Mesothelial cell of epicardium (in vitro differentiated cells): ENCODE data around the gene PISD. TPM values are rescaled to one million over a fixed set of nuclear protein-coding genes. Genes with fewer than 3 reads are reported as not detected.

ENCODE experiments used
- DNase-seq, 2 experiments: peaks; one replicate each; pipeline ENCODE4 v3.0.0; 2021; ENCODE audit warnings: low spot score in 2 of 2; ENCODE audit not compliant: unreplicated experiment in 2 of 2
- H3K27ac Mint-ChIP-seq: 2 replicates; pipeline ENCODE4 v1.8.0; 2021; ENCODE audit warnings: mixed read lengths
- H3K27me3 Mint-ChIP-seq: 2 replicates; pipeline ENCODE4 v1.8.0; 2021; ENCODE audit warnings: low read depth, mixed read lengths
- H3K36me3 Mint-ChIP-seq: 2 replicates; pipeline ENCODE4 v1.8.0; 2021; ENCODE audit warnings: mixed read lengths
- H3K4me1 Mint-ChIP-seq: 2 replicates; pipeline ENCODE4 v1.8.0; 2021; ENCODE audit warnings: mixed read lengths
- H3K4me3 Mint-ChIP-seq: 2 replicates; pipeline ENCODE4 v1.8.0; 2021; ENCODE audit warnings: mild to moderate bottlenecking, moderate library complexity, mixed read lengths
- H3K9me3 Mint-ChIP-seq: 2 replicates; pipeline ENCODE4 v1.8.0; 2021; ENCODE audit warnings: mixed read lengths
- CTCF ChIP-seq: fragments of 200-600 bp; sonication (generic); IDR thresholded peaks from one replicate; pipeline ENCODE4 v1.5.0; 2021; ENCODE audit warnings: antibody characterized with exemption; ENCODE audit not compliant: unreplicated experiment
- total RNA-seq: library from RNA; stranded (reverse); gene quantifications from 3 replicates; pipeline ENCODE4 v1.2.1, GENCODE V29; 2021

PISD gene
- total RNA-seq, 1 donor from 2014 or later = 40.4 TPM

GRCh38 chr22:31654408-31654807 lies 7.6 kb downstream of the PISD start:
- no peaks in the 10 kb centered on the region for H3K9me3 Mint-ChIP-seq
- H3K4me1 Mint-ChIP-seq = no peaks in the 10 kb centered on the region
- no peaks in the 10 kb centered on the region for H3K27me3 Mint-ChIP-seq
- no peak overlapping the region for H3K27ac Mint-ChIP-seq
- no peak for DNase-seq
- no peak overlapping the region for H3K4me3 Mint-ChIP-seq
- H3K36me3 Mint-ChIP-seq = peaks cover 5% of the 10 kb centered on the region
- TF ChIP-seq CTCF = no peak

GRCh38 chr22:31653944-31654343 lies 8.1 kb downstream of the PISD start:
- Mint-ChIP-seq H3K36me3 (peaks cover 8% of the 10 kb centered on the region), H3K27ac (no peak overlapping the region), H3K27me3 (no peaks in the 10 kb centered on the region), H3K4me3 (no peak overlapping the region), H3K9me3 (no peaks in the 10 kb centered on the region), H3K4me1 (no peaks in the 10 kb centered on the region)
- no peak for TF ChIP-seq CTCF
- no peak for DNase-seq

DNA sequence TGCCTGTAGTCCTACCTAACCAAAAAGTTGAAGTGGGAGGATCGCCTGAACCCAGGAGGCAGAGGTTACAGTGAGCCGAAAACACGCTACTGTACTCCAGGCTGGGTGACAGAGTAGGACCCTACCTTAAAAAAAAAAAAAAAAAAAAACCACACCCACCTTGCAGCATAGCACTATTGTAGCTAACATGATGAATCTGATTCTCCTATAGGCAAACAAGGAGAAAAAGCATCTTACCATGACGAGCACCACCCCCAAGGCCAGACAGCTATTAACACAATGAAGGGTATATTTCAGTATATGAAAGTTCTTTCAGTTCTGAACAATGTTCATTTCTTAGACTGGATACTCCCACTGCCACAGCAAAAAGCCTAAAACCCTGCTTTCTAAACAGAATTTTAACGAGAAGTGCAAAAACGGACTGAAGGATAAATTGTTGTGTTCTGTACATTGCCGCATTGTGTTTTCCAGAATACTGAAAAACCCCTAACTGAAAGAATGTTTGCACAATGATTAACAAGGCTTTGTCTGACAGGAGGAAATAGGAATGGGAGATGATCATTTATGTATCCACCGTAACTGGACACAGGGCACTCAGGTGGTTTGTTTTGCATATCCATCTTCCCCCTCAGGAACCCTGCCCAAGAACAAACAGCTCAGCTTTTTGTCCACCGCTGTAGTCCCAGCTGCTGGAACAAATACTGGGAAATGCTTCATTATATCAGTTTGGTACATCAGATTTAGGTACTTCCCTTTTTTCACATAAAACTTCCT lies 8.9 kb downstream of the PISD start:
- no peak overlapping the region for H3K4me3 Mint-ChIP-seq
- no peak overlapping the region for H3K27ac Mint-ChIP-seq

DNA sequence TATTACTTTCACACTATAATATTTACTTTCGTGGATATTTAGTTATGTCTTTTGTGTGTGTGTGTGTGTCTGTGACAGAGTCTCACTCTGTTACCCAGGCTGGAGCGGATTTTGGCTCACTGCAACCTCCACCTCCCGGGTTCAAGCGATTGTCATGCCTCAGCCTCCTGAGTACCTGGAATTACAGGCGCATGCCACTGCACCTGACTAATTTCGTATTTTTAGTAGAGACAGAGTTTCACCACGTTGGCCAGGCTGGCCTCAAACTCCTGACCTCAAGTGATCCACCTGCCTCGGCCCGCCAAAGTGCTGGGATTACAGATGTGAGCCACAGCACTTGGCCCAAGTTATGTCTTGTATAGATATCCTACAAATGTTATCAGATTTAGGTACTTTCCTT lies 9.9 kb downstream of the PISD start:
- Mint-ChIP-seq H3K4me3 (no peak overlapping the region), H3K9me3 (no peaks in the 10 kb centered on the region), H3K4me1 (no peaks in the 10 kb centered on the region), H3K27ac (no peak overlapping the region), H3K27me3 (no peaks in the 10 kb centered on the region), H3K36me3 (peaks cover 10% of the 10 kb centered on the region)
- no peak for TF ChIP-seq CTCF
- DNase-seq = no peak

More for the DNA sequence above, 8.9 kb downstream of the PISD start:
- Mint-ChIP-seq H3K36me3 (peaks cover 9% of the 10 kb centered on the region), H3K9me3 (no peaks in the 10 kb centered on the region), H3K27me3 (no peaks in the 10 kb centered on the region), H3K4me1 (no peaks in the 10 kb centered on the region)
- no peak for DNase-seq
- TF ChIP-seq CTCF = no peak

DNA sequence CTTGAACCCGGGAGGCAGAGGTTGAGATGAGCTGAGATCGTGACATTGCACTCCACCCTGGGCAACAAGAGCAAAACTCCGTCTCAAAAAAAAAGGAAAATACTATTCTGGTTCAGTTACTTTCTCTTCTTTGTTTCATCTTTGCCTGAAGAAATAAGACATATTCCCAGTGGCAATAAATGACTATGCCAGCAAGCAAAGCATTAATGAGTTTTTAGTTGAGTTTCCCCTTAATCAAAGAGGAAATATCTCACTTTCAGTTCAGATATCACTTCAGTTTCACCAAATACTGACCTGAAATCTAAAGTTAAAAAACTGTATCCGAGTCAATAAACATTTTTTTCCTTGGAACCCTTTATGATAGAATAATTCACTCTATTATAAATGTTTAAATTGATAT lies 10.4 kb downstream of the PISD start:
- Mint-ChIP-seq H3K9me3 (no peaks in the 10 kb centered on the region), H3K27me3 (no peaks in the 10 kb centered on the region), H3K4me1 (peaks cover under 1% of the 10 kb centered on the region), H3K36me3 (peaks cover 10% of the 10 kb centered on the region), H3K27ac (no peak overlapping the region), H3K4me3 (no peak overlapping the region)
- no peak for TF ChIP-seq CTCF
- DNase-seq = no peak
